ENCODE results near the gene TTC6. TPM values are rescaled to one million over a fixed set of nuclear protein-coding genes. Genes with fewer than 3 reads are reported as not detected.
A peak's percentile ranks its signal among the peaks of the same experiment; 100 is the strongest.

The TTC6 gene
- total and polyA plus RNA-seq, 4 donors: 0.50 to 34.4 (median 5.0) TPM

DNA sequence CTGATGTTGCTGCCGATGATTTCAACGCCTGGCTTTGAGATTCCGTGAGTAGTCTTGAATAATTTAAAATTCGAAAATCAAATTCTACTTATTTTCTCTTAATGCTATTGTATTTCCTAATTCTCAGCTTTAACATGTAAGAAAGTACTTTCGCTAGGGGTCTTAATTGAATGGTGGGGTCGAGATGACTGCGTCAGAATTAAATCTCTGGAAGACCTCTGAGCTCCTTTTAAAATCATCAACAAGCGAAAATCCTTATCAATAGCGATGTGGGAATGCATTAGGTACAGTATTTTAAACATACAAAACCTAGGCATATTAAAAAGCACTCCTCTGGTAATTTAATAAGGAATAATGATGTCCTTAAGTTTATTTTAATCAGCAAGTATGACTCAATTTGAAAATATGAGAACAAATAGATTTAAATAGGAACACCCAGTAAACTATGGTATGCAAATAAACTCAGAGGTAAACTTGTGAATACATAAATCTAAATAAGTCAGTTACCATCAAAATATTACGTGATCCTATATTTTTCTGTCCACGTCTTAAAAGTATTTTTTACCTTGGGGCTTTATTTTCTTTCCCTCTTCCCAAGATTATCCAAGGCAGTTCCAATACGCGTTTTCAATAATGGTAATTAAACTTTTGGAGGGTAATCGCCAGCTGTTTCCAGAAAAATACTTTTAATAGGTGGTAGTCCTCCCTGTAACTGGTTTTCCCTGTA is 1.8 kb upstream of the TTC6 start:
- DNase-seq: peak in 2 of 3 donors; percentile 23 to 43
- peaks cover 0 to 18% (median 0%) of the 10 kb centered on the region in 4 donors for H3K9me3 ChIP-seq (ENCODE audit: control insufficient read depth in 4 of 4, insufficient read depth in 3 of 4, low read length in 3 of 4)
- 13 to 14% methylated on average over 14 of the region's 14 CpGs for WGBS, 2 donors
- H3K27me3 ChIP-seq (ENCODE audit: control insufficient read depth in 3 of 3, insufficient read depth in 3 of 3, low read length in 2 of 3): peaks cover 2 to 83% (median 76%) of the 10 kb centered on the region in 3 donors
- H3K4me3 ChIP-seq: no peak overlapping the region
- peak overlapping the region; percentile 30 to 72 for H3K9ac ChIP-seq (ENCODE audit: insufficient read depth in 1 of 2, low read length in 2 of 2)
- TF ChIP-seq, protein P1, sequence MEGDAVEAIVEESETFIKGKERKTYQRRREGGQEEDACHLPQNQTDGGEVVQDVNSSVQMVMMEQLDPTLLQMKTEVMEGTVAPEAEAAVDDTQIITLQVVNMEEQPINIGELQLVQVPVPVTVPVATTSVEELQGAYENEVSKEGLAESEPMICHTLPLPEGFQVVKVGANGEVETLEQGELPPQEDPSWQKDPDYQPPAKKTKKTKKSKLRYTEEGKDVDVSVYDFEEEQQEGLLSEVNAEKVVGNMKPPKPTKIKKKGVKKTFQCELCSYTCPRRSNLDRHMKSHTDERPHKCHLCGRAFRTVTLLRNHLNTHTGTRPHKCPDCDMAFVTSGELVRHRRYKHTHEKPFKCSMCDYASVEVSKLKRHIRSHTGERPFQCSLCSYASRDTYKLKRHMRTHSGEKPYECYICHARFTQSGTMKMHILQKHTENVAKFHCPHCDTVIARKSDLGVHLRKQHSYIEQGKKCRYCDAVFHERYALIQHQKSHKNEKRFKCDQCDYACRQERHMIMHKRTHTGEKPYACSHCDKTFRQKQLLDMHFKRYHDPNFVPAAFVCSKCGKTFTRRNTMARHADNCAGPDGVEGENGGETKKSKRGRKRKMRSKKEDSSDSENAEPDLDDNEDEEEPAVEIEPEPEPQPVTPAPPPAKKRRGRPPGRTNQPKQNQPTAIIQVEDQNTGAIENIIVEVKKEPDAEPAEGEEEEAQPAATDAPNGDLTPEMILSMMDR (IDR thresholded peaks at IDR 0.05; ENCODE audit: control extremely low read depth, extremely low read depth): no peak
- H3K4me1 ChIP-seq (ENCODE audit: control insufficient read depth in 5 of 5, insufficient read depth in 5 of 5, low read length in 5 of 5): peaks cover 0 to 8% (median 3%) of the 10 kb centered on the region in 5 donors
- no peak overlapping the region for H3K27ac ChIP-seq (ENCODE audit: low read depth in 1 of 2, low read length in 1 of 2)
- ATAC-seq (ENCODE audit: insufficient read depth, low FRiP score): no peak
- H3K36me3 ChIP-seq (ENCODE audit: control insufficient read depth in 4 of 4, insufficient read depth in 4 of 4, low read length in 4 of 4): no peaks in the 10 kb centered on the region

DNA sequence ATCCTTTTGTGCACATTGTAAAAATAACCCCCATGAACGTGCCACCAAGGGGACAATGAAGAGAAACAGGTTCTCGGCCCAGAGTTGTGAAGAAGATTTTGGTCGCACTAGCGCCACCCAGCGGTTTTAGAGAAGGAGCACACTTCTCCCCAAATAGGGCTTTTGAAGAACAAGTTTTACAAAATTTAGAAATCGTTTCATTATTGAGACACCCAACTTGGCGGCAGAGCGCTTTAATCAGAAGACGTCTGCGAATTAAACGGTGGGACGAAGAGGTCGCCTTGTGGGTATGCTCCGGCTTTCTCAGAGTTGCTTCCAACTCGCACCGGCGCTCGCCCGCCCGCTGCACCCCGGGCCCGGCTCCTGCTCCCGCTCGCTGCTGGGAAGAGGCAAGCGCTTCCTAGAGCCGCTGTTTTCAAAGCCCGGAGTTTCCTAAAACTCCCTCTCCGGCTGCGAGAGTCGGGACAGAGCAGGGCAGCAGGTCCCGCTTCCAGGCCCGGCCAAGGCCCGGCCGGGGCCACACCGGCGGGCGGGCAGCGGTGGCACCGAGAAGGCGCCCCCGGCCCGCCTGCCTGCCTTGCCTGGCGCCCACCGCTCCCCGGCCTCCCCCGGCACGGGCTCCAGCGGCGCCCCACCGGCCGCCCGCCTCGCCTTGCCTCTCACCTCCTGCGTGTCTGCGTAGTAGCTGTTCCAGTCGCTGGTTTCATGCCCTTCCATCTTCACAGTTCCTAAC is 1.0 kb upstream of the TTC6 start:
- peak overlapping the region in 1 of 2 donors; percentile 92 for H3K27ac ChIP-seq (ENCODE audit: low read depth in 1 of 2, low read length in 1 of 2)
- H3K4me3 ChIP-seq: peak overlapping the region; percentile 56
- DNase-seq: peak; percentile 85 to 92 (median 90)
- peaks cover 0 to 22% (median 0%) of the 10 kb centered on the region in 4 donors for H3K9me3 ChIP-seq (ENCODE audit: control insufficient read depth in 4 of 4, insufficient read depth in 3 of 4, low read length in 3 of 4)
- no peak for ATAC-seq (ENCODE audit: insufficient read depth, low FRiP score)
- peaks cover 0 to 12% (median 3%) of the 10 kb centered on the region in 5 donors for H3K4me1 ChIP-seq (ENCODE audit: control insufficient read depth in 5 of 5, insufficient read depth in 5 of 5, low read length in 5 of 5)
- H3K27me3 ChIP-seq (ENCODE audit: control insufficient read depth in 3 of 3, insufficient read depth in 3 of 3, low read length in 2 of 3): peaks cover 2 to 83% (median 75%) of the 10 kb centered on the region in 3 donors
- TF ChIP-seq, protein P1 (IDR thresholded peaks at IDR 0.05; ENCODE audit: control extremely low read depth, extremely low read depth): peak; percentile 7
- 3% methylated on average over 39 to 56 of the region's 56 CpGs for WGBS, 2 donors
- H3K9ac ChIP-seq (ENCODE audit: insufficient read depth in 1 of 2, low read length in 2 of 2): peak overlapping the region; percentile 30 to 72
- no peaks in the 10 kb centered on the region for H3K36me3 ChIP-seq (ENCODE audit: control insufficient read depth in 4 of 4, insufficient read depth in 4 of 4, low read length in 4 of 4)

DNA sequence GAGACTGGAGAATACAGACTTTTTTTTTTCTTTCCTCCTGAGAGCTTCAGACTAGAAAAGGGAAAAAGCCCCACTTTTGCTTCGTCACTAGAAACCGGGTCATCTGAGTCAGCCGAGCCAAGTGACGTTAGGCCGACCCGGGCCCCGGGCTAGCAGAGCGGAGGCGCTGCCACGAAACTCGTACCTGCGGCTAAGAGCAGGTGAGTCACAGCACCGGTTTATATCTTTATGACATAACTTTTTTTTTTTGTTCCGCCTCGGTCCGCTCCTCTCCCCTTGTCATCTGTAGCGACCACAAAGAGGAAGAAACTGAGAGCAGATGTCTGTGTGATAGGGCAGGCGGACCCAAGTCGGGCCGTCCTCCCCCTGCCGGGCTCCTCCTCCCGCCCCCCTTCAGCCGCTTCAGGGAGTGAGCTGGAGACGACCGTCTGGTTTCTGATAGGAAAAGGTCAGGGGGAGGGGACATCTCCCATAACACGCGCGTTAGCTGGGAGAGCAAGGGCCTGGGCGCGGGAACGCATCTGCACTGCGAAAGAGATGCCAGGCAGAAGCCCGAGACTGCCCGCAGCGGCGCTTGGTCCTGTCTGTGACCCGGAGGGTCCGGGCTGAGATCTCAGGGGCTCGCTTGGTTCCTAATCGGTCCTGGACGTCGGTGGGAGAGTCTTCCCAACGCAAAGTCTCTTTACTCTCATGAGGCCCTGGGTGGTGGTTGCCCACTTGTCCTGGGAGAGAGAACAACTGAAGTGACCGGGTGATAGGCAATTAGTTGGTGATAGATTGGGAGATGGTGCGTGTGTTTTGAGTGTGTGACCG is 586 bp downstream of the TTC6 start:
- Histone ChIP-seq H3K27me3 (ENCODE audit: control insufficient read depth in 3 of 3, insufficient read depth in 3 of 3, low read length in 2 of 3) (peaks cover 2 to 82% (median 79%) of the 10 kb centered on the region in 3 donors), H3K9me3 (ENCODE audit: control insufficient read depth in 4 of 4, insufficient read depth in 3 of 4, low read length in 3 of 4) (peaks cover 0 to 26% (median 0%) of the 10 kb centered on the region in 4 donors), H3K9ac (ENCODE audit: insufficient read depth in 1 of 2, low read length in 2 of 2) (peak overlapping the region; percentile 54 to 68), H3K36me3 (ENCODE audit: control insufficient read depth in 4 of 4, insufficient read depth in 4 of 4, low read length in 4 of 4) (no peaks in the 10 kb centered on the region), H3K4me3 (no peak overlapping the region), H3K27ac (ENCODE audit: low read depth in 1 of 2, low read length in 1 of 2) (peak overlapping the region in 1 of 2 donors; percentile 90), H3K4me1 (ENCODE audit: control insufficient read depth in 5 of 5, insufficient read depth in 5 of 5, low read length in 5 of 5) (peaks cover 0 to 19% (median 8%) of the 10 kb centered on the region in 5 donors)
- TF ChIP-seq, protein P1 (IDR thresholded peaks at IDR 0.05; ENCODE audit: control extremely low read depth, extremely low read depth): no peak
- peak; percentile 54 for ATAC-seq (ENCODE audit: insufficient read depth, low FRiP score)
- WGBS, 2 donors: 2 to 4% methylated on average over 46 of the region's 46 CpGs
- peak; percentile 66 to 81 (median 78) for DNase-seq

Measured in lung (tissue), 12 donors.